Measurements from ENCODE around the gene RAB3GAP2.

The RAB3GAP2 gene

GRCh38 chr1:220203816-220204215, 68.4 kb downstream of the RAB3GAP2 start:
- TF ChIP-seq CTCF (IDR thresholded peaks at IDR 0.05; ENCODE audit: insufficient read depth, low read length) = no peak
- peak; percentile 87 for TF ChIP-seq SPI1 (IDR thresholded peaks at IDR 0.05; ENCODE audit: borderline replicate concordance, low read depth)
- no peaks in the 10 kb centered on the region for H3K27me3 ChIP-seq (ENCODE audit: insufficient read depth, poor library complexity, severe bottlenecking)
- no peak overlapping the region for H3K27ac ChIP-seq (replicated peaks)
- H3K4me3 ChIP-seq (replicated peaks; ENCODE audit: insufficient read depth, low read length) = no peak overlapping the region
- DNase-seq (ENCODE audit: low read depth in 1 of 2, low spot score in 1 of 2) = no peak

- no peak for DNase-seq (ENCODE audit: low read depth in 1 of 2, low spot score in 1 of 2)
- no peak overlapping the region for H3K4me3 ChIP-seq (replicated peaks; ENCODE audit: insufficient read depth, low read length)
- H3K27me3 ChIP-seq (ENCODE audit: insufficient read depth, poor library complexity, severe bottlenecking) = no peaks in the 10 kb centered on the region
- TF ChIP-seq, protein P1, sequence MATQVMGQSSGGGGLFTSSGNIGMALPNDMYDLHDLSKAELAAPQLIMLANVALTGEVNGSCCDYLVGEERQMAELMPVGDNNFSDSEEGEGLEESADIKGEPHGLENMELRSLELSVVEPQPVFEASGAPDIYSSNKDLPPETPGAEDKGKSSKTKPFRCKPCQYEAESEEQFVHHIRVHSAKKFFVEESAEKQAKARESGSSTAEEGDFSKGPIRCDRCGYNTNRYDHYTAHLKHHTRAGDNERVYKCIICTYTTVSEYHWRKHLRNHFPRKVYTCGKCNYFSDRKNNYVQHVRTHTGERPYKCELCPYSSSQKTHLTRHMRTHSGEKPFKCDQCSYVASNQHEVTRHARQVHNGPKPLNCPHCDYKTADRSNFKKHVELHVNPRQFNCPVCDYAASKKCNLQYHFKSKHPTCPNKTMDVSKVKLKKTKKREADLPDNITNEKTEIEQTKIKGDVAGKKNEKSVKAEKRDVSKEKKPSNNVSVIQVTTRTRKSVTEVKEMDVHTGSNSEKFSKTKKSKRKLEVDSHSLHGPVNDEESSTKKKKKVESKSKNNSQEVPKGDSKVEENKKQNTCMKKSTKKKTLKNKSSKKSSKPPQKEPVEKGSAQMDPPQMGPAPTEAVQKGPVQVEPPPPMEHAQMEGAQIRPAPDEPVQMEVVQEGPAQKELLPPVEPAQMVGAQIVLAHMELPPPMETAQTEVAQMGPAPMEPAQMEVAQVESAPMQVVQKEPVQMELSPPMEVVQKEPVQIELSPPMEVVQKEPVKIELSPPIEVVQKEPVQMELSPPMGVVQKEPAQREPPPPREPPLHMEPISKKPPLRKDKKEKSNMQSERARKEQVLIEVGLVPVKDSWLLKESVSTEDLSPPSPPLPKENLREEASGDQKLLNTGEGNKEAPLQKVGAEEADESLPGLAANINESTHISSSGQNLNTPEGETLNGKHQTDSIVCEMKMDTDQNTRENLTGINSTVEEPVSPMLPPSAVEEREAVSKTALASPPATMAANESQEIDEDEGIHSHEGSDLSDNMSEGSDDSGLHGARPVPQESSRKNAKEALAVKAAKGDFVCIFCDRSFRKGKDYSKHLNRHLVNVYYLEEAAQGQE (IDR thresholded peaks at IDR 0.05; ENCODE audit: insufficient replicate concordance, low read depth) = no peak
- no peak for TF ChIP-seq SPI1 (IDR thresholded peaks at IDR 0.05; ENCODE audit: borderline replicate concordance, low read depth)
- TF ChIP-seq CTCF (IDR thresholded peaks at IDR 0.05; ENCODE audit: insufficient read depth, low read length) = no peak
- H3K27ac ChIP-seq (replicated peaks) = no peak overlapping the region
Measured at GRCh38 chr1:220198186-220199005, 73.9 kb downstream of the RAB3GAP2 start.

DNA sequence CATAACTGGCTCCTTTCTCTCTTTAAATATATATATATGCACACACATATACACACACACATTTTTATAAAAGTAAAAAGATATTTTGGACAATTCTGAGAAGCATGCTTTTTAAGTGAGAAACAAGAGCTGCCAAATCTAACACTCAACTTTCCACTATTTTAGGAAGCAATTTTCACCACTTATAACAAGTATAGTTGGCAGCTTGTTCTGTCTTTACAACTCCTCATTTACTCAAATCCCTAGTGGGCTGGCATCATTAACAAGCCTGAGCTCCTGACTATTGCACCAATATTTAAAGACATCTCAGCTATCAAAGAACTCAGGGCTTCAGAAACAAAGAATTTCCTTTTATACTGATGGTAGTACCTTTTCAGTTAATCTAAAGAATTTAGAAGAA, 76.6 kb downstream of the RAB3GAP2 start:
- Histone ChIP-seq H3K27ac (replicated peaks) (no peak overlapping the region), H3K27me3 (ENCODE audit: insufficient read depth, poor library complexity, severe bottlenecking) (no peaks in the 10 kb centered on the region), H3K4me3 (replicated peaks; ENCODE audit: insufficient read depth, low read length) (no peak overlapping the region)
- no peak for DNase-seq (ENCODE audit: low read depth in 1 of 2, low spot score in 1 of 2)
- TF ChIP-seq POLR2AphosphoS5 (IDR thresholded peaks at IDR 0.05; ENCODE audit: low read depth) (no peak), GABPA (IDR thresholded peaks at IDR 0.05; ENCODE audit: low read depth) (no peak), CTCF (IDR thresholded peaks at IDR 0.05; ENCODE audit: insufficient read depth, low read length) (no peak), SPI1 (IDR thresholded peaks at IDR 0.05; ENCODE audit: borderline replicate concordance, low read depth) (no peak)
- TF ChIP-seq, protein P1 (IDR thresholded peaks at IDR 0.05; ENCODE audit: insufficient replicate concordance, low read depth) = no peak
